GM23338 (cell line): ENCODE data around the gene TGFBI. TPM values are rescaled to one million over a fixed set of nuclear protein-coding genes. Genes with fewer than 3 reads are reported as not detected.

Experiments
- ATAC-seq: fragments of 200-7000 bp; cut with Tn5 transposase; 3 replicates; pipeline ENCODE4 v1.9.1; 2020
- DNase-seq: peaks from one replicate; pipeline ENCODE4 v3.0.0-alpha.2; 2015; ENCODE audit warnings: low spot score
- H2AFZ ChIP-seq: fragments of 200-600 bp; sonication (generic); 2 replicates; pipeline ENCODE4 v1.8.0; 2016; ENCODE audit warnings: antibody characterized with exemption, mild to moderate bottlenecking, moderate library complexity
- H3F3A ChIP-seq: fragments of 200-600 bp; sonication (generic); replicated peaks from 2 replicates; pipeline ENCODE4 v1.8.0; 2017; ENCODE audit warnings: antibody characterized with exemption, mixed run types, low read depth
- H3K27ac ChIP-seq: fragments of 200-600 bp; sonication (generic); 2 replicates; pipeline ENCODE4 v1.6.1; 2016; ENCODE audit warnings: low read depth
- H3K27me3 ChIP-seq: fragments of 200-600 bp; sonication (generic); 2 replicates; pipeline ENCODE4 v1.8.0; 2016; ENCODE audit warnings: mild to moderate bottlenecking, mixed run types, moderate library complexity; ENCODE audit not compliant: insufficient read depth
- H3K36me3 ChIP-seq: fragments of 200-600 bp; sonication (generic); 2 replicates; pipeline ENCODE4 v1.8.0; 2016; ENCODE audit warnings: mild to moderate bottlenecking; ENCODE audit not compliant: insufficient read depth
- H3K4me1 ChIP-seq: fragments of 200-600 bp; sonication (generic); 2 replicates; pipeline ENCODE4 v1.8.0; 2016; ENCODE audit warnings: mild to moderate bottlenecking, moderate library complexity; ENCODE audit not compliant: insufficient read depth
- H3K4me2 ChIP-seq: fragments of 200-600 bp; sonication (generic); 2 replicates; pipeline ENCODE4 v1.7.1; 2017; ENCODE audit warnings: mixed run types
- H3K4me3 ChIP-seq: fragments of 200-600 bp; sonication (generic); 2 replicates; pipeline ENCODE4 v1.6.1; 2016; ENCODE audit warnings: mixed run types
- H3K79me2 ChIP-seq: fragments of 200-600 bp; sonication (generic); replicated peaks from 2 replicates; pipeline ENCODE4 v1.8.0; 2017; ENCODE audit warnings: mild to moderate bottlenecking; ENCODE audit not compliant: insufficient read depth
- H3K9me2 ChIP-seq: fragments of 200-600 bp; sonication (generic); 2 replicates; pipeline ENCODE4 v1.8.0; 2017; ENCODE audit not compliant: insufficient read depth
- H4K20me1 ChIP-seq: fragments of 200-600 bp; sonication (generic); replicated peaks from 2 replicates; pipeline ENCODE4 v1.8.0; 2017; ENCODE audit warnings: mild to moderate bottlenecking; ENCODE audit not compliant: insufficient read depth
- H3K27ac Mint-ChIP-seq: 2 replicates; pipeline ENCODE4 v1.8.0; 2020; ENCODE audit warnings: inconsistent platforms, mild to moderate bottlenecking, moderate library complexity, mixed read lengths
- H3K27me3 Mint-ChIP-seq: 3 replicates; pipeline ENCODE4 v1.8.0; 2022; ENCODE audit warnings: low read depth, mild to moderate bottlenecking, moderate library complexity, mixed read lengths, inconsistent platforms; ENCODE audit not compliant: insufficient read depth, poor library complexity
- H3K36me3 Mint-ChIP-seq: 3 replicates; pipeline ENCODE4 v1.8.0; 2021; ENCODE audit warnings: low read depth, mild to moderate bottlenecking, inconsistent platforms, moderate library complexity, mixed read lengths
- H3K4me1 Mint-ChIP-seq: 3 replicates; pipeline ENCODE4 v1.8.0; 2020; ENCODE audit warnings: mild to moderate bottlenecking, inconsistent platforms, mixed read lengths
- H3K4me3 Mint-ChIP-seq: 3 replicates; pipeline ENCODE4 v1.8.0; 2021; ENCODE audit warnings: moderate library complexity, mild to moderate bottlenecking, inconsistent platforms, mixed read lengths
- H3K9me3 Mint-ChIP-seq: 3 replicates; pipeline ENCODE4 v1.8.0; 2020; ENCODE audit warnings: moderate library complexity, mild to moderate bottlenecking, inconsistent platforms, mixed read lengths
- CREB1 ChIP-seq: fragments of 250-450 bp; sonication (Bioruptor Pico); IDR thresholded peaks from 2 replicates; pipeline ENCODE4 v1.5.0; 2020; ENCODE audit warnings: low read depth, mild to moderate bottlenecking, moderate library complexity
- EZH2 ChIP-seq: fragments of 200-600 bp; sonication (generic); IDR thresholded peaks from one replicate; pipeline ENCODE4 v1.8.0; 2017; ENCODE audit warnings: antibody characterized with exemption, mild to moderate bottlenecking, low read depth; ENCODE audit not compliant: unreplicated experiment
- EZH2phosphoT487 ChIP-seq: fragments of 200-600 bp; sonication (generic); IDR thresholded peaks from one replicate; pipeline ENCODE4 v1.8.1; 2018; ENCODE audit warnings: antibody characterized with exemption; ENCODE audit not compliant: unreplicated experiment
- JUNB ChIP-seq: IDR thresholded peaks from one replicate; pipeline ENCODE4 v1.6.1; 2016; ENCODE audit warnings: antibody characterized with exemption; ENCODE audit not compliant: unreplicated experiment
- NANOG ChIP-seq: IDR thresholded peaks from 2 replicates; pipeline ENCODE4 v1.6.1; 2016; ENCODE audit warnings: antibody characterized with exemption, borderline replicate concordance
- POLR2AphosphoS5 ChIP-seq: IDR thresholded peaks from 2 replicates; pipeline ENCODE4 v1.6.1; 2016; ENCODE audit warnings: antibody characterized with exemption, low read depth
- STAT1 ChIP-seq: IDR thresholded peaks from one replicate; pipeline ENCODE4 v1.6.1; 2016; ENCODE audit warnings: antibody characterized with exemption; ENCODE audit not compliant: unreplicated experiment
- ZNF114 ChIP-seq: fragments of 250-450 bp; sonication (Bioruptor Pico); IDR thresholded peaks from 2 replicates; pipeline ENCODE4 v1.5.0; 2020; ENCODE audit warnings: mild to moderate bottlenecking, moderate library complexity
- ZNF331 ChIP-seq: fragments of 250-450 bp; sonication (Bioruptor Pico); IDR thresholded peaks from 2 replicates; pipeline ENCODE4 v1.5.0; 2020; ENCODE audit warnings: low read depth, mild to moderate bottlenecking, moderate library complexity
- polyA plus RNA-seq: library from polyadenylated mRNA; unstranded; fragments of >200 nt; fragmentation: Nextera tagmentation; extraction: Ambion mirVana; gene quantifications from 2 replicates; pipeline ENCODE4 v1.2.1, GENCODE V29; 2016
- total RNA-seq: library from RNA; depleted of rRNA; stranded (reverse); fragments of >200 nt; shearing (Covaris generic); gene quantifications from 2 replicates; pipeline ENCODE4 v1.2.3, GENCODE V29; 2014
- TF ChIP-seq, protein P1 (sequence below): IDR thresholded peaks from 2 replicates; pipeline ENCODE4 v1.6.1; 2016; ENCODE audit warnings: antibody characterized with exemption
- TF ChIP-seq, protein P2 (sequence below): fragments of 250-450 bp; sonication (Bioruptor Pico); IDR thresholded peaks from 2 replicates; pipeline ENCODE4 v1.5.0; 2020; ENCODE audit warnings: mild to moderate bottlenecking, moderate library complexity
- TF ChIP-seq, protein P3 (sequence below), 2 experiments: fragments of 200-600 bp in 1 of 2; sonication (generic) in 1 of 2; conservative IDR thresholded peaks; 2 replicates each; pipeline versions ENCODE4 v1.5.1 to v1.6.1; 2016 to 2017; ENCODE audit warnings: antibody characterized with exemption in 2 of 2, low read depth in 2 of 2, mild to moderate bottlenecking in 2 of 2, moderate library complexity in 1 of 2

TGFBI gene
- total and polyA plus RNA-seq, 2 experiments from 2014 or later: 8.9 to 9.4 TPM

DNA sequence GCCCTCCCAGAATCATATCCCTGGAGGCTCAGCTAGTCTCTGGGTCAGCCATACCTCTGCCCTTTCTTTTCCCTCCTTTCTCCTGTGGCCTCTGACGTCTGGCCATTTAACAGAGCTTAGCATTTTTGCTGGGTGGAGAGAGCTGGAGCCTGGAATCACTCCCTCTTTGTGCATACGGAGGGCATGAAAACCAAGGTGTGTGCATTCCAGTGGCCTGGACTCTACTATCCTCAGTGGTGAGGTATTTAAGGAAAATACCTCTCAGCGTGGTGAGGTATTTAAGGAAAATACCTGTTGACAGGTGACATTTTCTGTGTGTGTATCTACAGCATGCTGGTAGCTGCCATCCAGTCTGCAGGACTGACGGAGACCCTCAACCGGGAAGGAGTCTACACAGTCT, 27.5 kb downstream of the TGFBI start:
- no peaks in the 10 kb centered on the region for H3K36me3 Mint-ChIP-seq
- TF ChIP-seq ZNF331 (CRISPR knock-in tag): no peak
- no peak for TF ChIP-seq NANOG
- DNase-seq: no peak
- no peak for ATAC-seq
- H3K36me3 ChIP-seq: no peaks in the 10 kb centered on the region; the same call in 1 of the 2 replicates
- H2AFZ ChIP-seq: no peak overlapping the region
- no peaks in the 10 kb centered on the region for H3F3A ChIP-seq
- peaks cover 8% of the 10 kb centered on the region for H3K4me1 ChIP-seq
- no peak overlapping the region for H3K4me3 ChIP-seq
- H3K9me2 ChIP-seq: no peaks in the 10 kb centered on the region
- H3K4me3 Mint-ChIP-seq: no peak overlapping the region
- H3K27ac ChIP-seq: no peak overlapping the region
- H4K20me1 ChIP-seq: no peaks in the 10 kb centered on the region
- no peaks in the 10 kb centered on the region for H3K9me3 Mint-ChIP-seq
- H3K27me3 Mint-ChIP-seq: peaks cover 4% of the 10 kb centered on the region
- peaks cover 16% of the 10 kb centered on the region for H3K4me1 Mint-ChIP-seq
- no peaks in the 10 kb centered on the region for H3K27me3 ChIP-seq
- H3K27ac Mint-ChIP-seq: no peak overlapping the region
- no peaks in the 10 kb centered on the region for H3K79me2 ChIP-seq
- H3K4me2 ChIP-seq: no peak overlapping the region

DNA sequence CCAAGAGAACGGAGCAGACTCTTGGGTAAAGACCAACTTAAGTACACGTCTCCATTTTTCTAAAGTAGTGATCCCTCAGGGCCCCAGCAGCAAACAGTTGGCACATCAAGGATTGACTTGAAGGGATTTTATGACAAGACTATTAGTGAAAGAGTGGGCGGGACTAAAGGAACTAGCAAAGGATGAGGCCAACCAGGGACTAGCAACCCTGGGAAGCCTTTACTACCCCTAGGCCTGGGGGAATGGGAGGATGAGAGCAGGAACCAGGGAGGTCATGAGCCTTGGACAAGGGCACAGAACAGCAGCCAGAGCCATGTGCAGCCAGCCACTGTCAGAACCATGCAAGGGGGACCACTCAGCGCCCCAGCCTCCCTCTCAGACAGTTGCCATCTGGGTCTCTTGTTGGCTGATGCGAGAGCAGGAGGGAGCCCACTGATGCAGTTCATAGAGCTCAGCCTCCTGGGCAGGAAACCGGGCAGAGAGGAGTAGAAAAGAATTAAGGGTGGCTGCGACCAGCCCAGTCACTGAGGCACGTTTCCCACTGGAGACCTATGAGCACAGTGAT, 28.1 kb downstream of the TGFBI start:
- Histone ChIP-seq H3K4me3 (no peak overlapping the region), H3K9me2 (no peaks in the 10 kb centered on the region), H3K4me1 (peaks cover 8% of the 10 kb centered on the region), H3F3A (no peaks in the 10 kb centered on the region), H3K27ac (no peak overlapping the region), H3K79me2 (no peaks in the 10 kb centered on the region), H3K4me2 (no peak overlapping the region), H4K20me1 (no peaks in the 10 kb centered on the region), H2AFZ (no peak overlapping the region), H3K36me3 (no peaks in the 10 kb centered on the region; the same call in 1 of the 2 replicates), H3K27me3 (no peaks in the 10 kb centered on the region)
- H3K9me3 Mint-ChIP-seq: no peaks in the 10 kb centered on the region
- H3K4me1 Mint-ChIP-seq: peaks cover 16% of the 10 kb centered on the region
- ATAC-seq (no peak), DNase-seq (no peak)
- no peak overlapping the region for H3K27ac Mint-ChIP-seq
- H3K27me3 Mint-ChIP-seq: peaks cover 4% of the 10 kb centered on the region
- H3K36me3 Mint-ChIP-seq: no peaks in the 10 kb centered on the region
- H3K4me3 Mint-ChIP-seq: no peak overlapping the region
- TF ChIP-seq JUNB (no peak), EZH2phosphoT487 (no peak), ZNF114 (CRISPR knock-in tag) (no peak), STAT1 (no peak), POLR2AphosphoS5 (no peak), NANOG (no peak), EZH2 (no peak), CREB1 (no peak)
- TF ChIP-seq, protein P1, sequence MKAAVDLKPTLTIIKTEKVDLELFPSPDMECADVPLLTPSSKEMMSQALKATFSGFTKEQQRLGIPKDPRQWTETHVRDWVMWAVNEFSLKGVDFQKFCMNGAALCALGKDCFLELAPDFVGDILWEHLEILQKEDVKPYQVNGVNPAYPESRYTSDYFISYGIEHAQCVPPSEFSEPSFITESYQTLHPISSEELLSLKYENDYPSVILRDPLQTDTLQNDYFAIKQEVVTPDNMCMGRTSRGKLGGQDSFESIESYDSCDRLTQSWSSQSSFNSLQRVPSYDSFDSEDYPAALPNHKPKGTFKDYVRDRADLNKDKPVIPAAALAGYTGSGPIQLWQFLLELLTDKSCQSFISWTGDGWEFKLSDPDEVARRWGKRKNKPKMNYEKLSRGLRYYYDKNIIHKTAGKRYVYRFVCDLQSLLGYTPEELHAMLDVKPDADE: no peak
- TF ChIP-seq, protein P2, sequence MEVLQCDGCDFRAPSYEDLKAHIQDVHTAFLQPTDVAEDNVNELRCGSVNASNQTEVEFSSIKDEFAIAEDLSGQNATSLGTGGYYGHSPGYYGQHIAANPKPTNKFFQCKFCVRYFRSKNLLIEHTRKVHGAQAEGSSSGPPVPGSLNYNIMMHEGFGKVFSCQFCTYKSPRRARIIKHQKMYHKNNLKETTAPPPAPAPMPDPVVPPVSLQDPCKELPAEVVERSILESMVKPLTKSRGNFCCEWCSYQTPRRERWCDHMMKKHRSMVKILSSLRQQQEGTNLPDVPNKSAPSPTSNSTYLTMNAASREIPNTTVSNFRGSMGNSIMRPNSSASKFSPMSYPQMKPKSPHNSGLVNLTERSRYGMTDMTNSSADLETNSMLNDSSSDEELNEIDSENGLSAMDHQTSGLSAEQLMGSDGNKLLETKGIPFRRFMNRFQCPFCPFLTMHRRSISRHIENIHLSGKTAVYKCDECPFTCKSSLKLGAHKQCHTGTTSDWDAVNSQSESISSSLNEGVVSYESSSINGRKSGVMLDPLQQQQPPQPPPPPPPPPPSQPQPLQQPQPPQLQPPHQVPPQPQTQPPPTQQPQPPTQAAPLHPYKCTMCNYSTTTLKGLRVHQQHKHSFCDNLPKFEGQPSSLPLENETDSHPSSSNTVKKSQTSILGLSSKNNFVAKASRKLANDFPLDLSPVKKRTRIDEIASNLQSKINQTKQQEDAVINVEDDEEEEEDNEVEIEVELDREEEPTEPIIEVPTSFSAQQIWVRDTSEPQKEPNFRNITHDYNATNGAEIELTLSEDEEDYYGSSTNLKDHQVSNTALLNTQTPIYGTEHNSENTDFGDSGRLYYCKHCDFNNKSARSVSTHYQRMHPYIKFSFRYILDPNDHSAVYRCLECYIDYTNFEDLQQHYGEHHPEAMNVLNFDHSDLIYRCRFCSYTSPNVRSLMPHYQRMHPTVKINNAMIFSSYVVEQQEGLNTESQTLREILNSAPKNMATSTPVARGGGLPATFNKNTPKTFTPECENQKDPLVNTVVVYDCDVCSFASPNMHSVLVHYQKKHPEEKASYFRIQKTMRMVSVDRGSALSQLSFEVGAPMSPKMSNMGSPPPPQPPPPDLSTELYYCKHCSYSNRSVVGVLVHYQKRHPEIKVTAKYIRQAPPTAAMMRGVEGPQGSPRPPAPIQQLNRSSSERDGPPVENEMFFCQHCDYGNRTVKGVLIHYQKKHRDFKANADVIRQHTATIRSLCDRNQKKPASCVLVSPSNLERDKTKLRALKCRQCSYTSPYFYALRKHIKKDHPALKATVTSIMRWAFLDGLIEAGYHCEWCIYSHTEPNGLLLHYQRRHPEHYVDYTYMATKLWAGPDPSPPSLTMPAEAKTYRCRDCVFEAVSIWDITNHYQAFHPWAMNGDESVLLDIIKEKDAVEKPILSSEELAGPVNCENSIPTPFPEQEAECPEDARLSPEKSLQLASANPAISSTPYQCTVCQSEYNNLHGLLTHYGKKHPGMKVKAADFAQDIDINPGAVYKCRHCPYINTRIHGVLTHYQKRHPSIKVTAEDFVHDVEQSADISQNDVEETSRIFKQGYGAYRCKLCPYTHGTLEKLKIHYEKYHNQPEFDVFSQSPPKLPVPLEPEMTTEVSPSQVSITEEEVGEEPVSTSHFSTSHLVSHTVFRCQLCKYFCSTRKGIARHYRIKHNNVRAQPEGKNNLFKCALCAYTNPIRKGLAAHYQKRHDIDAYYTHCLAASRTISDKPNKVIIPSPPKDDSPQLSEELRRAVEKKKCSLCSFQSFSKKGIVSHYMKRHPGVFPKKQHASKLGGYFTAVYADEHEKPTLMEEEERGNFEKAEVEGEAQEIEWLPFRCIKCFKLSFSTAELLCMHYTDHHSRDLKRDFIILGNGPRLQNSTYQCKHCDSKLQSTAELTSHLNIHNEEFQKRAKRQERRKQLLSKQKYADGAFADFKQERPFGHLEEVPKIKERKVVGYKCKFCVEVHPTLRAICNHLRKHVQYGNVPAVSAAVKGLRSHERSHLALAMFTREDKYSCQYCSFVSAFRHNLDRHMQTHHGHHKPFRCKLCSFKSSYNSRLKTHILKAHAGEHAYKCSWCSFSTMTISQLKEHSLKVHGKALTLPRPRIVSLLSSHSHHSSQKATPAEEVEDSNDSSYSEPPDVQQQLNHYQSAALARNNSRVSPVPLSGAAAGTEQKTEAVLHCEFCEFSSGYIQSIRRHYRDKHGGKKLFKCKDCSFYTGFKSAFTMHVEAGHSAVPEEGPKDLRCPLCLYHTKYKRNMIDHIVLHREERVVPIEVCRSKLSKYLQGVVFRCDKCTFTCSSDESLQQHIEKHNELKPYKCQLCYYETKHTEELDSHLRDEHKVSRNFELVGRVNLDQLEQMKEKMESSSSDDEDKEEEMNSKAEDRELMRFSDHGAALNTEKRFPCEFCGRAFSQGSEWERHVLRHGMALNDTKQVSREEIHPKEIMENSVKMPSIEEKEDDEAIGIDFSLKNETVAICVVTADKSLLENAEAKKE (CRISPR knock-in tag): no peak
- TF ChIP-seq, protein P3, sequence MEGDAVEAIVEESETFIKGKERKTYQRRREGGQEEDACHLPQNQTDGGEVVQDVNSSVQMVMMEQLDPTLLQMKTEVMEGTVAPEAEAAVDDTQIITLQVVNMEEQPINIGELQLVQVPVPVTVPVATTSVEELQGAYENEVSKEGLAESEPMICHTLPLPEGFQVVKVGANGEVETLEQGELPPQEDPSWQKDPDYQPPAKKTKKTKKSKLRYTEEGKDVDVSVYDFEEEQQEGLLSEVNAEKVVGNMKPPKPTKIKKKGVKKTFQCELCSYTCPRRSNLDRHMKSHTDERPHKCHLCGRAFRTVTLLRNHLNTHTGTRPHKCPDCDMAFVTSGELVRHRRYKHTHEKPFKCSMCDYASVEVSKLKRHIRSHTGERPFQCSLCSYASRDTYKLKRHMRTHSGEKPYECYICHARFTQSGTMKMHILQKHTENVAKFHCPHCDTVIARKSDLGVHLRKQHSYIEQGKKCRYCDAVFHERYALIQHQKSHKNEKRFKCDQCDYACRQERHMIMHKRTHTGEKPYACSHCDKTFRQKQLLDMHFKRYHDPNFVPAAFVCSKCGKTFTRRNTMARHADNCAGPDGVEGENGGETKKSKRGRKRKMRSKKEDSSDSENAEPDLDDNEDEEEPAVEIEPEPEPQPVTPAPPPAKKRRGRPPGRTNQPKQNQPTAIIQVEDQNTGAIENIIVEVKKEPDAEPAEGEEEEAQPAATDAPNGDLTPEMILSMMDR (conservative IDR thresholded peaks at IDR 0.05; ENCODE audit: low read depth in 2 of 2): no peak
